ENCODE measurements around the gene ARHGEF37.
"Not testable (repeated sequence)": the region's sequence is repeated elsewhere in the genome, so short reads cannot be mapped to it uniquely, and the experiment has no call there.

The ARHGEF37 gene

GRCh38 chr5:149564542-149565140 lies 16.7 kb upstream of the ARHGEF37 start:
- peak; percentile 52 to 76 for DNase-seq

- DNase-seq, result no peak
Measured at GRCh38 chr5:149567226-149567625, 14.1 kb upstream of the ARHGEF37 start.

GRCh38 chr5:149572170-149572569 lies 9.1 kb upstream of the ARHGEF37 start:
- DNase-seq, result no peak

- DNase-seq, result no peak
Measured at GRCh38 chr5:149572576-149573231, 8.6 kb upstream of the ARHGEF37 start.

GRCh38 chr5:149575131-149575530 lies 6.2 kb upstream of the ARHGEF37 start:
- DNase-seq, result no peak

- no peak for DNase-seq
Measured at GRCh38 chr5:149576021-149576420, 5.3 kb upstream of the ARHGEF37 start.

- DNase-seq, result no peak
Measured at GRCh38 chr5:149578896-149579295, 2.4 kb upstream of the ARHGEF37 start.

- no peak for DNase-seq
Measured at GRCh38 chr5:149580808-149581191, 498 bp upstream of the ARHGEF37 start.

GRCh38 chr5:149581931-149582768 lies 852 bp downstream of the ARHGEF37 start:
- DNase-seq, result peak; percentile 31 to 67

GRCh38 chr5:149583394-149583793 lies 2.1 kb downstream of the ARHGEF37 start:
- no peak for DNase-seq

GRCh38 chr5:149584121-149584520 lies 2.8 kb downstream of the ARHGEF37 start:
- peak in 1 of 2 experiments; percentile 52 for DNase-seq

GRCh38 chr5:149585910-149586309 lies 4.6 kb downstream of the ARHGEF37 start:
- DNase-seq, result no peak

- DNase-seq, result no peak
Measured at GRCh38 chr5:149586708-149587318, 5.5 kb downstream of the ARHGEF37 start.

GRCh38 chr5:149588936-149589335 lies 7.6 kb downstream of the ARHGEF37 start:
- DNase-seq, result no peak

- no peak for DNase-seq
Measured at GRCh38 chr5:149593370-149593769, 12.1 kb downstream of the ARHGEF37 start.

GRCh38 chr5:149594206-149594895 lies 13.1 kb downstream of the ARHGEF37 start:
- no peak for DNase-seq

GRCh38 chr5:149595105-149595504 lies 13.8 kb downstream of the ARHGEF37 start:
- not testable (repeated sequence) for DNase-seq

- no peak for DNase-seq
Measured at GRCh38 chr5:149596712-149597111, 15.4 kb downstream of the ARHGEF37 start.

- DNase-seq, result no peak
Measured at GRCh38 chr5:149597618-149598017, 16.3 kb downstream of the ARHGEF37 start.

GRCh38 chr5:149598234-149598633 lies 16.9 kb downstream of the ARHGEF37 start:
- not testable (repeated sequence) for DNase-seq

GRCh38 chr5:149598966-149599365 lies 17.7 kb downstream of the ARHGEF37 start:
- no peak for DNase-seq

GRCh38 chr5:149599375-149599774 lies 18.1 kb downstream of the ARHGEF37 start:
- no peak for DNase-seq

- DNase-seq, result no peak
Measured at GRCh38 chr5:149600932-149601331, 19.6 kb downstream of the ARHGEF37 start.
